Loucy (cell line): Measurements from ENCODE around the gene KCNG3.
A peak's percentile ranks its signal among the peaks of the same experiment; 100 is the strongest.

ENCODE experiments used
- H2AFZ ChIP-seq: fragments of 200-600 bp; sonication (generic); 2 replicates; pipeline ENCODE4 v1.6.0; 2016; ENCODE audit warnings: antibody characterized with exemption, mild to moderate bottlenecking, low read length, moderate library complexity
- H3F3A ChIP-seq: fragments of 200-600 bp; 2 replicates; pipeline ENCODE4 v1.6.0; 2016; ENCODE audit warnings: antibody characterized with exemption, low read depth, mild to moderate bottlenecking
- H3K27me3 ChIP-seq: fragments of 200-600 bp; sonication (generic); 2 replicates; pipeline ENCODE4 v1.6.1; 2014; ENCODE audit warnings: low read length, mild to moderate bottlenecking; ENCODE audit not compliant: insufficient read depth, poor library complexity, severe bottlenecking
- H3K36me3 ChIP-seq: fragments of 200-600 bp; sonication (generic); 2 replicates; pipeline ENCODE4 v1.6.1; 2016; ENCODE audit warnings: low read length; ENCODE audit not compliant: insufficient read depth
- H3K4me1 ChIP-seq: fragments of 200-600 bp; sonication (generic); 2 replicates; pipeline ENCODE4 v1.5.1; 2014; ENCODE audit warnings: low read length, mild to moderate bottlenecking; ENCODE audit not compliant: insufficient read depth, poor library complexity, severe bottlenecking
- H3K4me2 ChIP-seq: fragments of 200-600 bp; sonication (generic); 2 replicates; pipeline ENCODE4 v1.6.0; 2014; ENCODE audit warnings: antibody characterized with exemption, low read length, low read depth, mild to moderate bottlenecking; ENCODE audit not compliant: poor library complexity, severe bottlenecking
- H3K4me3 ChIP-seq: fragments of 200-600 bp; sonication (generic); 2 replicates; pipeline ENCODE4 v1.5.1; 2014; ENCODE audit warnings: low read length, mild to moderate bottlenecking, mixed read lengths; ENCODE audit not compliant: poor library complexity, severe bottlenecking
- H3K79me2 ChIP-seq: fragments of 200-600 bp; sonication (generic); 2 replicates; pipeline ENCODE4 v1.6.1; 2014; ENCODE audit warnings: low read length; ENCODE audit not compliant: insufficient read depth
- H3K9ac ChIP-seq: fragments of 200-600 bp; sonication (generic); 2 replicates; pipeline ENCODE4 v1.6.0; 2014; ENCODE audit warnings: mild to moderate bottlenecking, low read depth, low read length, moderate library complexity; ENCODE audit not compliant: poor library complexity, severe bottlenecking
- H3K9me2 ChIP-seq: fragments of 200-600 bp; sonication (generic); replicated peaks from 2 replicates; pipeline ENCODE4 v1.6.1; 2016; ENCODE audit warnings: low read depth, low read length, mixed read lengths
- H3K9me3 ChIP-seq: fragments of 200-600 bp; sonication (generic); 2 replicates; pipeline ENCODE4 v1.6.1; 2014; ENCODE audit warnings: mild to moderate bottlenecking, antibody characterized with exemption, low read length, low read depth; ENCODE audit not compliant: insufficient read depth
- H4K20me1 ChIP-seq: fragments of 200-600 bp; sonication (generic); 2 replicates; pipeline ENCODE4 v1.6.0; 2014; ENCODE audit warnings: antibody characterized with exemption, low read length, mild to moderate bottlenecking; ENCODE audit not compliant: insufficient read depth, poor library complexity, severe bottlenecking
- EZH2phosphoT487 ChIP-seq: fragments of 200-600 bp; IDR thresholded peaks from 2 replicates; pipeline ENCODE4 v1.6.1; 2018; ENCODE audit warnings: antibody characterized with exemption, mild to moderate bottlenecking, moderate library complexity, borderline replicate concordance
- TF ChIP-seq, protein P1 (sequence below): fragments of 200-600 bp; sonication (generic); conservative IDR thresholded peaks from 2 replicates; pipeline ENCODE4 v1.5.1; 2014; ENCODE audit warnings: mild to moderate bottlenecking, antibody characterized with exemption, low read length

The KCNG3 gene

DNA sequence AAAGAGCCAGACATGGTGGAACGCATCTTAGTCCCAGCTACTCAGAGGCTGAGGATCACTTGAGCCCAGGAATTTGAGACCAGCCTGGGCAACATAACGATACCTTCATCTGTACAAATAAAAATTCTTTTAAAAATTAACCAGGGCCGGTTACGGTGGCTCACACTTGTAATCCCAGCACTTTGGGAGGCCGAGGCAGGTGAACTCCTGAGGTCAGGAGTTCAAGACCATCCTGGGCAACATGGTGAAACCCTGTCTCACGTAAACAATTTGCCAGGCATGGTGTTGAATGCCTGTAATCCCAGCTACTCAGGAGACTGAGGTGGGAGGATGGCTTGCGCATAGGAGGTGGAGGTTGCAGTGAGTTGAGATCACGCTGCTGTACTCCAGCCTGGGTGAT, 25.8 kb upstream of the KCNG3 start:
- Histone ChIP-seq H2AFZ (no peak overlapping the region), H3K9me3 (no peaks in the 10 kb centered on the region), H3K4me1 (no peaks in the 10 kb centered on the region), H3K4me3 (no peak overlapping the region), H3K4me2 (no peak overlapping the region), H3K27me3 (no peaks in the 10 kb centered on the region), H3K9ac (no peak overlapping the region), H4K20me1 (no peaks in the 10 kb centered on the region), H3F3A (no peaks in the 10 kb centered on the region), H3K79me2 (no peaks in the 10 kb centered on the region), H3K36me3 (no peaks in the 10 kb centered on the region), H3K9me2 (no peaks in the 10 kb centered on the region)
- TF ChIP-seq, protein P1, sequence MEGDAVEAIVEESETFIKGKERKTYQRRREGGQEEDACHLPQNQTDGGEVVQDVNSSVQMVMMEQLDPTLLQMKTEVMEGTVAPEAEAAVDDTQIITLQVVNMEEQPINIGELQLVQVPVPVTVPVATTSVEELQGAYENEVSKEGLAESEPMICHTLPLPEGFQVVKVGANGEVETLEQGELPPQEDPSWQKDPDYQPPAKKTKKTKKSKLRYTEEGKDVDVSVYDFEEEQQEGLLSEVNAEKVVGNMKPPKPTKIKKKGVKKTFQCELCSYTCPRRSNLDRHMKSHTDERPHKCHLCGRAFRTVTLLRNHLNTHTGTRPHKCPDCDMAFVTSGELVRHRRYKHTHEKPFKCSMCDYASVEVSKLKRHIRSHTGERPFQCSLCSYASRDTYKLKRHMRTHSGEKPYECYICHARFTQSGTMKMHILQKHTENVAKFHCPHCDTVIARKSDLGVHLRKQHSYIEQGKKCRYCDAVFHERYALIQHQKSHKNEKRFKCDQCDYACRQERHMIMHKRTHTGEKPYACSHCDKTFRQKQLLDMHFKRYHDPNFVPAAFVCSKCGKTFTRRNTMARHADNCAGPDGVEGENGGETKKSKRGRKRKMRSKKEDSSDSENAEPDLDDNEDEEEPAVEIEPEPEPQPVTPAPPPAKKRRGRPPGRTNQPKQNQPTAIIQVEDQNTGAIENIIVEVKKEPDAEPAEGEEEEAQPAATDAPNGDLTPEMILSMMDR, result no peak
- TF ChIP-seq EZH2phosphoT487, result no peak

DNA sequence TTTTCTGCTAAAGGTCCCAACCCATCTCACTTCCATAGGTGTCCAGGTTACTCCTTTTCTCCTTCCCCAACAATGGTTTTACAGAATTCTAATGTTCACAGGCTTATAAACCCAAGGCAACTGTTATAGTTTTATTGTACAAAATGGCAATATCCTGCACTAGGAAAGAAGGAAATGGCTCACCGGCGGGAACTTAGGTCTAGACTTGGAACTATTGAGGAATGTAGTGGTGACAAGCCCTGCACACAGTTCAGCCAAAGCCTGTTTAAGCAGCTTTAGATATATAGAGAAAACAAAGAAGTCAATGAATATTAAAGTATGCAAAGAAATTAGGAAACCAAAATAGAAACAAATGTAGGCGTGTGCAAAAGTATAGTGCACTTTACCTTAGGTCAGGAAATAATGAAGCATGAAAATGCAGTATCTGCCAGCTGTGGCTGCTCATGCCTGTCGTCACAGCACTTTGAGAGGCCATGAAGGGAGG, 22.7 kb upstream of the KCNG3 start:
- H3K9me3 ChIP-seq, result no peaks in the 10 kb centered on the region
- no peak overlapping the region for H2AFZ ChIP-seq
- no peak overlapping the region for H3K9ac ChIP-seq
- no peaks in the 10 kb centered on the region for H3K4me1 ChIP-seq
- no peak overlapping the region for H3K4me2 ChIP-seq
- no peaks in the 10 kb centered on the region for H3K9me2 ChIP-seq
- H3K4me3 ChIP-seq, result no peak overlapping the region
- no peak for TF ChIP-seq EZH2phosphoT487
- TF ChIP-seq, protein P1, result no peak
- no peaks in the 10 kb centered on the region for H3K27me3 ChIP-seq
- no peaks in the 10 kb centered on the region for H3F3A ChIP-seq
- no peaks in the 10 kb centered on the region for H4K20me1 ChIP-seq
- H3K36me3 ChIP-seq, result no peaks in the 10 kb centered on the region
- no peaks in the 10 kb centered on the region for H3K79me2 ChIP-seq

DNA sequence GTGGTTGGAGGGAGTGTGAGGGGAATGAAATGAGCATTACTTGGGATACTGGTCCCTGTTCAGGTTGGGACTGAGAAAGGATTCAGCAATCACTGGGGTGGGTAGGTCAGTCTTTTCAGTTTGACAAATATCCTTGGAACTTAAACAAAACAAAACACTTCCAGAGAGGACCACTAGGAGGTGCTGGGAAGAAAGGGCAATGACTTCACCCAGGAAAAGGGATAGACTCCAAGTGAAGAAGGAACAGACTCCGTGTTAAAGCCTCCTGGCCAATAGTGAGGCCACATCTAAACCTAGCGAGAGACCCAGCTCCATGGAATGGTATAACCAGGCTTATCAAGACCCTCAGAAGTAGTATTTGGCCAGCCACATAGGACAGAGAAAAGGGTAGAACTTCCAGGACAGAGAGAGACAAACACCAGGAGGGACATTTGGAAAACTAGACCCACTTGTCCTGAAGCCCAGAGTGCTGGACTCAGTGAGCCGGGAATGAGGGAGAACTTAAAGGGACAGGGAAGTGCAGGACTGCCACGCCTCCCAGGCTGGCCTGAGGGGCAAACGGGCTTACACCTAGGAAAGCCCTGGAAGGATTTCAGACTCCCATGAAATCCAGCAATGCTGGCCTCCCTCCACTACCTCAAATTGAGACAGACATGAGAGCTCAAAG, 19.6 kb upstream of the KCNG3 start:
- TF ChIP-seq, protein P1, result peak; percentile 80
- no peak for TF ChIP-seq EZH2phosphoT487
- Histone ChIP-seq H3K79me2 (no peaks in the 10 kb centered on the region), H3K4me3 (no peak overlapping the region), H3K4me1 (peaks cover 4% of the 10 kb centered on the region), H3K4me2 (no peak overlapping the region), H2AFZ (0 out of 2 replicates have a peak overlapping the region, but pooled peaks have one; percentile 8), H3K9me2 (no peaks in the 10 kb centered on the region), H3F3A (no peaks in the 10 kb centered on the region), H3K9me3 (no peaks in the 10 kb centered on the region), H3K36me3 (no peaks in the 10 kb centered on the region), H3K27me3 (no peaks in the 10 kb centered on the region), H3K9ac (no peak overlapping the region), H4K20me1 (no peaks in the 10 kb centered on the region)
